HG03039 (cell line): ENCODE measurements around the gene MACO1.

Source experiments
- ATAC-seq: cut with Tn5 transposase; IDR thresholded peaks from one replicate; pipeline ENCODE4 v1.9.1; 2021; ENCODE audit warnings: mild to moderate bottlenecking, moderate library complexity; ENCODE audit not compliant: unreplicated experiment

MACO1 gene

DNA sequence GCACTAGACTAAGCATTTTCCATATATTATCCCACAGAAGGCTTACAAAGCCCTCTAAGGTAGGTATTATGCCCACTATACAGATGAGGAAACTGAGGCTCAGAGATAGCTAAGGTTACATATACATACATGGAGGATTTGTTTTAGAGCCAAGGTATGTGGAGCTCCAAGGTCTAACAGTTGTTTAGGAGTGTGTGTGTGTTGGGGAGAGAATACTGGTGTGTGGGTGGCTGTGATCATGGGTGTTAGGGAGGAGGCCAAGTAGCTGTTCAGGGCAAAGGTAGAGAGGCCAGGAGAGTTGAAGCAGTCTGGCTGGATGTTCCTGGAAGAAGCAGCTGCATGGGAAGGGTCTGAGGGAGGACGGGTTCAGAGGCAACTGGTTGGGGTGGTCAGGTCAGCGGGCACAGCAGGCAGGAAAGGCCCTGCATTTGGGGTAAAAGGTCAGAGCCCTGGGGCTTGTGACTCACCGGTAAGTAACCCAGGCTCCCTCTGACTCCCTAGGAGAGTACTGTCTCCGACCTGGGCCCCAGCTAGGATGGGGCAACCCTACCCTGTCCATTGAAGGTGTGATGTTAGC is 107.6 kb downstream of the MACO1 start:
- no peak for ATAC-seq

GRCh38 chr1:25540750-25541342 is 110.1 kb downstream of the MACO1 start:
- no peak for ATAC-seq

DNA sequence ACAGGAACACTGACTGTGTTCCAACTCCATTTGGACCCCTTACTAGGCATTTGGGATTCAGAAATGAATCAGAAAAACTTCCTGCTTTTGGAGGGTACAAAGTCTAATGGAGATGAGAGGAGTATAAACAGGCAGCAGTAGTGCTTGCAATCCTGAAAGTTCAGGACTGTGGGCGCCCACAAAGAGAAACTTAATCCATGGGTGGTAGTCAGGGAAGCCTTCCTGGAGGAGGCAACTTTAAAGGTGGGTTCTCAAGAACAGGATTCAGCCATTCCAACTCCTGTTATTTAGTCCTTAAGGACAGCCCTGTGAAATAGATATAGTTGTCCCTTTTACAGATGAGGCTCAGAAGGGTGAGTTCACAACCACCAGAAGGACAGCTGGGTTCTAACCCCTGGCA is 110.7 kb downstream of the MACO1 start:
- no peak for ATAC-seq

- ATAC-seq = no peak
Measured at GRCh38 chr1:25541889-25542658, 111.4 kb downstream of the MACO1 start.

GRCh38 chr1:25543005-25543424 is 112.3 kb downstream of the MACO1 start:
- ATAC-seq = no peak

- peak; percentile 72 for ATAC-seq
Measured at GRCh38 chr1:25543425-25544242, 112.9 kb downstream of the MACO1 start, which contains the start of gene LDLRAP1. LDLRAP1 (plus strand) TSS chr1:25543606; CDS start chr1:25543699, 93 bp downstream.

DNA sequence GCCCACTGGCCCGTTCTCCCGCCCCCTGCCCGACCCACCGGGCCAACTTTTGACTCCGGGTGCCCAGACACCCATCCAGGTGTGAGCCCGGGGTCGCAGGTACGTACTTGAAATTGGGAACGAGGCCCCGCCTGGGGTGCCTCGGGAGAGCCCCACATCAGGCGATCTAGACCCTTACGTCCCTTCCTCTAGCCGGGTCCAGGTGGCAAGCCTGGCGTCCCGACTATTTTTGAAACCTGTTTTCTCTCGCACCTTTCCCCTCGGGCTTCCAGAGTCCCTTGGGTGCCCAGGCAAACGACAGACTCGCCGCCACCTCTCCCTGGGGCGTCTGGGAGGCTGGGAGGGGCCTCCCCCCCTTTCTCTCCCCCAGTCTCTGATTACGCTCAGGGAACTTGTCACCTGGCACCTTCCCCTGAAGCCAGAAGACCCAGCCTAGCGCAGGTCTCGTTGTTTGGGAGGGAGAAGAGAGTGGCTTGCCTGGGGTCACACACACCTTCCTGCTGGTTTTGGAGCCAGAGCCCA is 113.6 kb downstream of the MACO1 start:
- ATAC-seq = no peak

DNA sequence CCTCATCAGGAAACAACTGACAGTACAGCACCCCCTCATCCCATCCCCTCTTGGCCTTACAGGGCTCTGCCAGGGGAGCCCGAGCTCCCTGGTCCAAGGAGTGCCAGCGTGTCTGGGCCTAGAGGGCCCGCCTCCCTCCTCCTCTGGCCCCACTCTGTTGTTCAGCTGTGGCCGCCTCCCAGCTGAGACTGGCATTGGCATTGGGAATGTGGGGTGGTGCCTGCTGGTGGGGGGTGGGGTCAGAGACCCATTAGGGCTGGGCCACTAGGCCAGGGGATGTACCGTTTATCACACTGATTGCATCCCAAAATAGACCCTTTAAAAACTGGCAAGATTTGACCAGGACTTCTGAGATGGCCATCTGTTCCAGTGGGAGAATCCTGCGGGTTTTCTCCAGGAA is 114.1 kb downstream of the MACO1 start:
- ATAC-seq = no peak

- no peak for ATAC-seq
Measured at GRCh38 chr1:25545767-25546166, 115.1 kb downstream of the MACO1 start.

GRCh38 chr1:25546193-25546592 is 115.5 kb downstream of the MACO1 start:
- no peak for ATAC-seq

DNA sequence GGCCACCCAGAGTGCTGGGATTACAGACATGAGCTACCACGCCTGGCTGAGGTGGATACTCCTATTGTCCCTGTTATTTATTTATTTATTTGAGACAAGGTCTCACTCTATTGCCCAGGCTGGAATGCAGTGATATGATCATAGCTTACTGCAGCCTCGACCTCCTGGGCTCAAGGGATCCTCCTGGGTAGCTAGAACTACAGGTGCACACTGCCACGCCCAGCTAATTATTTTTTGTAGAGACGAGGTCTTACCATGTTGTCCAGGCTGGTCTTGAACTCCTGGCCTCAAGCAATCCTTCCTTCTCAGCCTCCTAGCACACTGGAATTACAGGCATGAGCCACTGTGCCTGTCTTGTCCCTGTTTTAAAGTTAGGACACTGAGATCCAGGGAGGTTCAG is 117.9 kb downstream of the MACO1 start:
- no peak for ATAC-seq

- ATAC-seq = peak; percentile 78
Measured at GRCh38 chr1:25549273-25550154, 118.8 kb downstream of the MACO1 start.
